NB4 (cell line): ENCODE results near the gene ZBTB46.

ENCODE experiments used
- DNase-seq: peaks from one replicate; pipeline ENCODE4 v3.0.0; 2010; ENCODE audit warnings: low read depth
- H3K4me3 ChIP-seq: one replicate; pipeline ENCODE4 v1.5.1; 2011; ENCODE audit warnings: mild to moderate bottlenecking, low read depth, low read length, moderate library complexity
- CTCF ChIP-seq: IDR thresholded peaks from one replicate; pipeline ENCODE4 v1.5.1; 2012; ENCODE audit warnings: low read depth, low read length
- MAX ChIP-seq: IDR thresholded peaks from 2 replicates; pipeline ENCODE4 v1.6.1; 2011; ENCODE audit warnings: low read depth, low read length
- MYC ChIP-seq: IDR thresholded peaks from 2 replicates; pipeline ENCODE4 v1.6.1; 2011; ENCODE audit warnings: low read depth, low read length
- POLR2A ChIP-seq: IDR thresholded peaks from 2 replicates; pipeline ENCODE4 v1.6.1; 2011; ENCODE audit warnings: mild to moderate bottlenecking; ENCODE audit not compliant: insufficient read length; ENCODE audit errors: extremely low read depth

The ZBTB46 gene

GRCh38 chr20:63765082-63765873, 65.8 kb downstream of the ZBTB46 start:
- DNase-seq = no peak
- H3K4me3 ChIP-seq = no peak overlapping the region
- no peak for TF ChIP-seq MYC
- no peak for TF ChIP-seq MAX
- TF ChIP-seq POLR2A = no peak
- no peak for TF ChIP-seq CTCF

DNA sequence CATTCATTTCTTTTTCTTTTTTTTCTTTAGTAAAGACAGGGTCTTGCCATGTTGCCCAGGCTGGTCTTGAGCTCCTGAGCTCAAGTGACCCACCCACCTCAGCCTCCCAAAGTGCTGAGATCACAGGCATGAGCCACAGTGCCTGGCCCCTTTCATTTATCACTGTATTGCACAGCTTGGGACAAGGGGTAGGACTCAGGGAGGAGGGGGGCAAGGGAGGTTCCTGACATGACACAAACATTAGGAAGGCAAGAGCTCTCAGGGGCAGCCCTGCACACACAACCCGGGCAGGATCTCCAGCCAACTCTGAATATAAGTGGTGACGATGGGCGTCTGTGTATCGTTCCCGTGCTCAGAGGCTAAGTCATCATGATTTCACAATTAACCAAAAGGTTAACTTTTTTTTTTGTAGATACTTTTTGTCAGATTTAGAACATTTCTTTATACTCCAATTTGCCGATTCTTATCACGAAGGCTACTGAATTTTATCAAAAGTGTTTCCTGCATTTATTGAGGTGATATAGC, 71.6 kb downstream of the ZBTB46 start:
- no peak overlapping the region for H3K4me3 ChIP-seq
- TF ChIP-seq CTCF (no peak), POLR2A (no peak), MYC (no peak), MAX (no peak)
- DNase-seq = no peak

DNA sequence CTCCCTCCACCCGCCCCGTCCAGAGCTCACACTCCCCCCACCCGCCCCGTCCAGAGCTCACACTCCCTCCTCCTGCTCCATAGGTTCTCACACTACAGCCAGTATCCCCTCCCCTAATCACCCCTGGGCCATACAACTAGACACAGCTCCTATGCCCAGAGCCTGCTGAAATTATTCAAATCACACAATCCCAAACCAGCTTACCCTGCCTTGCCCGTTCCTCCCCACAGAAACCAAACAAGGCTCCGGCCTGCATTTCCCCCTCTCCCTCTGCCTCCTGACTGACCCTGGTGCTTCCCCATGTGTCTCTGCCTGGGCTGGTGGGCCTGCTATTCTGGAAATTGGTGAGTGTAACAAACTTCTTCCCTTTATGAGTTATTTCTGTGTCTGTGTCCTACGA, 72.9 kb downstream of the ZBTB46 start:
- no peak for TF ChIP-seq POLR2A
- TF ChIP-seq MAX = no peak
- no peak for TF ChIP-seq MYC
- no peak for TF ChIP-seq CTCF
- no peak for DNase-seq

DNA sequence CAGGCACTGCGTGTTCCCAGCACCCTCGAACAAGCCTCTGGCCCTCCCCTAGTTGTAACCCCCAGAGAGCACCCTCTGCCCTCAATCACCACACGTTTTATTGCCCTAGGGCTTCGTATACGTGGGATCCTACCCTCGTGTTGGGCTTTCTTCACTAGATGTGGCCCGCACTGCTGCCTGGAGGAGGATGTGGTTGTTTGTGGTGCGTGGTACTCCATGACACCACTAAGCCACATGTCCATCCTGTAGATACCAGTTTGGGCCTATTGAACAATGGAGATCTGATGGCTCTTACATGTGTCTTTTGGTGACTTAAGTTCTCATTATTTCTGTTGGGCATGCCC, 74.4 kb downstream of the ZBTB46 start:
- peak; percentile 72 for DNase-seq
- no peak overlapping the region for H3K4me3 ChIP-seq
- peak; percentile 54; the same call in 1 of the 2 replicates for TF ChIP-seq MYC
- no peak for TF ChIP-seq CTCF
- peak; percentile 78 for TF ChIP-seq MAX
- no peak for TF ChIP-seq POLR2A

More for the DNA sequence above, 72.9 kb downstream of the ZBTB46 start:
- no peak overlapping the region for H3K4me3 ChIP-seq

GRCh38 chr20:63755933-63756647, 75.0 kb downstream of the ZBTB46 start:
- no peak for TF ChIP-seq CTCF
- TF ChIP-seq MYC = no peak
- TF ChIP-seq POLR2A = no peak
- TF ChIP-seq MAX = no peak
- DNase-seq = no peak

More at GRCh38 chr20:63755933-63756647, 75.0 kb downstream of the ZBTB46 start:
- no peak overlapping the region for H3K4me3 ChIP-seq
